ENCODE measurements around the gene CEP89.
"Not testable (repeated sequence)": the region's sequence is repeated elsewhere in the genome, so short reads cannot be mapped to it uniquely, and the experiment has no call there.

The CEP89 gene

GRCh38 chr19:32890841-32891240, 80.9 kb downstream of the CEP89 start:
- DNase-seq = no peak

GRCh38 chr19:32890326-32890725, 81.4 kb downstream of the CEP89 start:
- no peak for DNase-seq

GRCh38 chr19:32889137-32889934, 82.4 kb downstream of the CEP89 start:
- DNase-seq = no peak

- no peak for DNase-seq
These were observed 84.1 kb downstream of the CEP89 start for GRCh38 chr19:32887572-32888215.

- no peak for DNase-seq
These were observed 85.5 kb downstream of the CEP89 start for GRCh38 chr19:32886241-32886640.

GRCh38 chr19:32885255-32885654, 86.5 kb downstream of the CEP89 start:
- not testable (repeated sequence) for DNase-seq

GRCh38 chr19:32881766-32882165, 90.0 kb downstream of the CEP89 start:
- no peak for DNase-seq

- no peak for DNase-seq
These were observed 91.1 kb downstream of the CEP89 start for GRCh38 chr19:32880622-32881021.

- no peak for DNase-seq
These were observed 92.0 kb downstream of the CEP89 start for GRCh38 chr19:32879741-32880140.

GRCh38 chr19:32878988-32879387, 92.8 kb downstream of the CEP89 start:
- DNase-seq = no peak

- DNase-seq = no peak
These were observed 93.6 kb downstream of the CEP89 start for GRCh38 chr19:32877977-32878745.

- no peak for DNase-seq
These were observed 94.3 kb downstream of the CEP89 start for GRCh38 chr19:32877323-32877912.

- no peak for DNase-seq
These were observed 94.9 kb downstream of the CEP89 start for GRCh38 chr19:32876919-32877285.

- DNase-seq = no peak
These were observed 95.4 kb downstream of the CEP89 start for GRCh38 chr19:32876236-32876918.

- DNase-seq = no peak
These were observed 96.3 kb downstream of the CEP89 start for GRCh38 chr19:32875428-32875827.

GRCh38 chr19:32874605-32875004, 97.2 kb downstream of the CEP89 start:
- no peak for DNase-seq

GRCh38 chr19:32873247-32873959, 98.4 kb downstream of the CEP89 start:
- peak; percentile 43 to 49 for DNase-seq

GRCh38 chr19:32872391-32872790, 99.4 kb downstream of the CEP89 start:
- DNase-seq = no peak

GRCh38 chr19:32870981-32871451, 100.7 kb downstream of the CEP89 start:
- DNase-seq = no peak

- no peak for DNase-seq
These were observed 101.7 kb downstream of the CEP89 start for GRCh38 chr19:32869966-32870573.

- no peak for DNase-seq
These were observed 102.3 kb downstream of the CEP89 start, which contains the start of gene SLC7A9 for GRCh38 chr19:32869369-32869965. TSS of gene SLC7A9 (minus strand) at chr19:32869767. CDS start at chr19:32868534, 1,233 bp downstream.

Data from activated T-cell treated with anti-CD3 and anti-CD28 coated beads, Interleukin-2, amount 50 U/mL, for 48 hours (primary cell).